AG10803 (cell line): ENCODE results near the gene CPLX1.
A peak's percentile ranks its signal among the peaks of the same experiment; 100 is the strongest.

Source experiments
- DNase-seq: peaks from one replicate; pipeline ENCODE4 v3.0.0; 2010; ENCODE audit warnings: low read depth
- H3K4me3 ChIP-seq: 2 replicates; pipeline ENCODE4 v1.5.1; 2011; ENCODE audit warnings: mild to moderate bottlenecking, low read length, control low read depth
- CTCF ChIP-seq: conservative IDR thresholded peaks from 2 replicates; pipeline ENCODE4 v1.5.1; 2011; ENCODE audit warnings: mild to moderate bottlenecking, low read length, control low read depth, inconsistent platforms

CPLX1 gene

GRCh38 chr4:770022-770421 is 55.9 kb downstream of the CPLX1 start:
- DNase-seq = peak; percentile 23
- TF ChIP-seq CTCF = no peak
- no peak overlapping the region for H3K4me3 ChIP-seq

- H3K4me3 ChIP-seq = no peak overlapping the region
- no peak for TF ChIP-seq CTCF
- DNase-seq = no peak
Measured at GRCh38 chr4:769511-769910, 56.4 kb downstream of the CPLX1 start.

DNA sequence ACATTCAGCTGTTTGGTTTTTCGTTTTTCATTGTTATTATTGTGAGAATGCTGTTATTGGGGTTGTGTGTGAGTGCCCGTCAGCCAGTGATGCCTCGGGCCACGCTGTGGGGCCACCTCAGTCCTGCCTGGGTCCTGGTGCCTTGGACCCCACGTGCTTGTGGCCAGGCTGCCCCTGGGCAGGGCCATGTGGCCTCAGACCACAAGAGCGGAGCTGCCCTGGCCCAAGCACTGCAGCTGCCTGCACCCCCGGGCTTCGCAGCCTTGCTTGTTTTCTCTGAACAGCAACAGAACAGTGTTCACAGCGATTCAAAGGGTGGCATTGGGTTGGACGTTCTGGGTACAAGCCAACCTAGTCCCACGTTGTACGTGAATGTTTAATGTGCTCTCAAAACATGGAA is 56.9 kb downstream of the CPLX1 start:
- no peak for DNase-seq
- no peak overlapping the region for H3K4me3 ChIP-seq
- no peak for TF ChIP-seq CTCF

GRCh38 chr4:768076-768475 is 57.9 kb downstream of the CPLX1 start:
- TF ChIP-seq CTCF = no peak
- no peak overlapping the region for H3K4me3 ChIP-seq
- no peak for DNase-seq

DNA sequence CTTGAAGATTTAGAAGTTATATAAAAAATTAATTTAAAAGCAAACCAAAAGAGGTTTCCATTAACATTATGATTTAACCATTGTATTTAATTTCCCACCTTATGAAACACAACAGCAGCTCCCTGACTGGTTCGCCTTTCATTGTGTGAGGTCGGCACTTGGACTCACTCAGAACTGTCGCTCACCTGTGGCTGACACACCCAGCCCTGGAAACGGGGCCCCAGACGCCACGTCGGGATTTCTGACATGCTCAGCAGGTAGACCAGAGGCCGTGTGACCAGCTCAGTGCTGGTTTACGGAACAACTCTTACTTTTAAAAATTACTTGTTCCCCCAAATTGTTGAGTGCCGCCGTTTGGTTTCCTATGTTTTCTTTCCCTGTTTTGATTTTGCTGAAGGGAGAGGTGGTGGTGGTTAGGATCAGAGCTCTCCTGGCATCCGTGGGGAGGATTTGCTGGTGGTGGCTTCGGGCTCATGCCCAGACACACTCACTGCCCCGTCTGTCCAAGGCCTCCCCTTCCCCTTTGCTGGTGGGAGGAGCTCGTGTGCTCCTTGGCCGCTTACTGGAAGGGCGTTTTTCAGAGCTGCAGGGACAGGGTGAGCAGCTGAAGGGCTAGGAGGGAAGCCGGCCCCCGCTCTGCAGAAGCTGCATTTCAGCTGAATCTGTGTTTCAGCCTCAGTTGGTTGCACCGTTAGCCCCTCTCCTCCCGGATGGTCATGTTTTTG is 59.2 kb downstream of the CPLX1 start:
- no peak for DNase-seq
- TF ChIP-seq CTCF = no peak
- H3K4me3 ChIP-seq = no peak overlapping the region

DNA sequence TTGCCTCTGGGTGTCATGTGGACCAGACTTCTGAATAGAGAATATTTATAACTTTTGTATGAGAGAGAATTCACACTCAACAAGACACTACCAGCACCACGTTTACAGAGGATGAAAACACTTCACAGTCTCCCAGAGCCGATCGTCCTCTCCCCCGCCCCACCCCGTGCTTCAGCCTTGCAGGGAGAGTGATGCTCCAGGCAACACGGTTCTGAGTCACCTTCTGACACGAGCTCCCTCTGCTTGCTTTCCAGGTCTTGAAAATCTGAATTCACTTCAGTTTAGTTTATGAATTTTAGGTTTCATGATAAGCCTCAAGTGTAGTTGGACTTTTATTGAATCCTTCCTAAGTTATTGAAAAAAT is 59.8 kb downstream of the CPLX1 start:
- no peak for TF ChIP-seq CTCF
- no peak overlapping the region for H3K4me3 ChIP-seq
- no peak for DNase-seq

DNA sequence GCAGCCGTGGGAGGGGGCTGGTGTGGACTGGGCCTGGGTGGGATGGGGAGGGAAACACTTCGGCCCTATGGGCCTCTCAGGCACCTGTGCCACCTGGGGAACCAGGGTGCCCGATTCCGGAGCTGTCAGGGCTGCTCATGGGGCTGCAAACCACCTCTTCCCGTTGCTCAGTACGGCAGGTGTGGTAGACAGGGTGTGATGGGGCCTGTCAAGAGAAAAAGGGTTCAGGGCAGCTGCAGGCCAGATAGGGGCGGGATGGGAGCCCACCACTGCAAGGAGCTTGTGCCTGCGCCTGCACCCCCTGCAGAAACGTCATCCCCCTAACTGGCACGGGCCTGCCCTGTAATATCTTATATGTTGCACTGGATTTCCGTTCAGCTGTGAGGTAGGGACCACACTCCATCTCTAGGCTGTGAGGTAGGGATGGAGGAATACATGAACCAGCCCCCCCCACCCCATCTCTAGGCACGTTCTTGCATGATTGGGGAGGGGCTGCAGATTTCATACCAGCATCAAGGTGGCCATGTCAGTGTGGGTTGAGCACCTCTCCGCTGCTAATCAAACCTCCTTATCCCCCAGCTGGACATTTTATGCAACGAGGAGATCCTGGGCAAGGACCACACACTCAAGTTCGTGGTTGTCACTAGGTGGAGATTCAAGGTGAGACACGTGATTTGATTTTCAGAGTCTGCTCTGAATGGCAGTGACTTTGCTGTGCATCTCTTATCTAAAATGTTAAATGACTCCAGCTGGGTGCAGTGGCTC is 61.3 kb downstream of the CPLX1 start:
- no peak overlapping the region for H3K4me3 ChIP-seq
- no peak for DNase-seq
- TF ChIP-seq CTCF = no peak
